HEK293 (cell line): ENCODE data around the gene SUSD3.

Source experiments
- CTCF ChIP-seq: fragments of 450-650 bp; formaldehyde crosslinking; IDR thresholded peaks from 2 replicates; pipeline ENCODE4 v1.5.1; 2016; ENCODE audit warnings: missing biosample characterization, missing genetic modification characterization
- PRDM10 ChIP-seq: fragments of 450-650 bp; formaldehyde crosslinking; IDR thresholded peaks from 2 replicates; pipeline ENCODE4 v1.5.1; 2016; ENCODE audit warnings: missing biosample characterization, missing genetic modification characterization
- ZBTB21 ChIP-seq: fragments of 450-650 bp; formaldehyde crosslinking; IDR thresholded peaks from 2 replicates; pipeline ENCODE4 v1.5.1; 2017; ENCODE audit warnings: missing biosample characterization, missing genetic modification characterization
- ZNF132 ChIP-seq: fragments of 450-650 bp; formaldehyde crosslinking; IDR thresholded peaks from 2 replicates; pipeline ENCODE4 v1.5.1; 2017; ENCODE audit warnings: missing biosample characterization, missing genetic modification characterization, borderline replicate concordance

DNA sequence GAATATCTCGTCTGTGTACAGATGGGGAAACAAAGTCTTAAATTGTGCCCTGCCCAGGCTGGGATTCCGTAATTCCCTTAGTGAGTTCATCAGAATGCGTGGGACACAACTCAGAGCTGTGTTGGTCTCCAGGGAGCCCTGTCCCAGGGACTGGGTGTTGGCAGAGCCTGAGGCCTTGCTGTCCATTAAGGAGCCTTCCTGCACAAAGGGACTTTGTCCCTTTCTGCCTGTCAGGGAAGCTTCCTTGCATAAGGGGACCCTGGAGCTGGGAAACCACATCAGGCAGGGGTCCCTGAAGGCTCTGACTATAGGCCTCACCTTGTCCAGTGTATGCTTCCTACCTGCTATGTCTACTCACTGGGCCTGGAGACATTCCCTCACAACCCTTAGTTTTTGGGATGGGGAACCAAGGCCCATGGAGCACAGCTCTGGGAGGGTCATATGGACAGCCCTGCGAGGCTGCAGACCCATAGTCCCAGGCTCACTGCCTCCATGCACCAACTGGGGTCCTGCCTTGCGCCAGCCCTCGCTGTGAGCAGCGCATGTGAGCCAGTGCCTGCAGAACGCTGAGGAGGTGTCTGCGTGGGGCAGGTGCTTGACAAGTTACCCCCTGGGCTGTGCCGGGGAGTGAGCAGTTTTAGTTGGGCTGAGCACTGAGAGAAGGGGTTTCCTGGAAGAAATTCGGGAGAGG is 39.2 kb downstream of the SUSD3 start:
- TF ChIP-seq PRDM10 (tag by site-specific recombination) (no peak), ZBTB21 (no peak), CTCF (no peak), ZNF132 (no peak)
